Kidney (tissue), 14 donors: ENCODE measurements around the gene PDE4A. TPM values are rescaled to one million over a fixed set of nuclear protein-coding genes. Genes with fewer than 3 reads are reported as not detected.

ENCODE experiments used
- DNase-seq, 5 donors: peaks; one replicate each; pipeline ENCODE4 v3.0.0-alpha.2; 2013 to 2020
- FAIRE-seq: peaks from 2 replicates; lab custom pipeline; 2012; peaks lifted over from hg19 to GRCh38; lab: Jason Lieb, UNC
- H3K27ac ChIP-seq, 2 donors: one replicate each; pipeline ENCODE4 v1.7.0; 2013; ENCODE audit warnings: low read depth in 2 of 2, low read length in 2 of 2, inconsistent platforms in 1 of 2
- H3K27me3 ChIP-seq: one replicate; pipeline ENCODE4 v1.7.1; 2013; ENCODE audit warnings: low read length, inconsistent platforms; ENCODE audit not compliant: control insufficient read depth, insufficient read depth
- H3K36me3 ChIP-seq, 3 donors: one replicate each; pipeline versions ENCODE4 v1.7.0 to v1.7.1; 2013; ENCODE audit warnings: low read length in 3 of 3, control low read depth in 1 of 3, inconsistent platforms in 1 of 3; ENCODE audit not compliant: insufficient read depth in 3 of 3, control insufficient read depth in 2 of 3
- H3K4me1 ChIP-seq, 3 donors: one replicate each; pipeline versions ENCODE4 v1.7.0 to v1.7.1; 2013; ENCODE audit warnings: low read length in 3 of 3, inconsistent platforms in 1 of 3, low read depth in 1 of 3; ENCODE audit not compliant: control insufficient read depth in 2 of 3, insufficient read depth in 2 of 3
- H3K4me3 ChIP-seq, 3 donors: one replicate each; pipeline versions ENCODE4 v1.7.0 to v1.8.1; 2013; ENCODE audit warnings: low read length in 3 of 3, control low read depth in 1 of 3, inconsistent platforms in 1 of 3
- H3K9ac ChIP-seq, 3 donors: one replicate each; pipeline versions ENCODE4 v1.7.0 to v1.7.1; 2013; ENCODE audit warnings: low read length in 3 of 3, control low read depth in 1 of 3, inconsistent platforms in 1 of 3
- H3K9me3 ChIP-seq, 3 donors: one replicate each; pipeline versions ENCODE4 v1.7.0 to v1.7.1; 2013; ENCODE audit warnings: low read length in 3 of 3, control low read depth in 1 of 3, inconsistent platforms in 1 of 3; ENCODE audit not compliant: control insufficient read depth in 2 of 3, insufficient read depth in 1 of 3
- CTCF ChIP-seq: IDR thresholded peaks from 3 replicates; pipeline ENCODE4 v1.5.1; 2012; ENCODE audit warnings: mild to moderate bottlenecking, moderate library complexity, borderline replicate concordance; ENCODE audit not compliant: insufficient read depth; ENCODE audit errors: extremely low read depth
- intact Hi-C: fragments of 100-400 bp; cut with DNase I; formaldehyde crosslinking; loops from one replicate; pipeline ENCODE4 v1.11.1; 2022
- polyA plus RNA-seq: library from polyadenylated mRNA; stranded (reverse); fragments of 350-450 nt; fragmentation: Illumina TruSeq; extraction: RNeasy Lipid Tissue Mini Kit (QIAGEN cat#74804); gene quantifications from one replicate; pipeline ENCODE4 v1.2.3, GENCODE V29; 2014; ENCODE audit warnings: low read depth, low replicate concordance; ENCODE audit not compliant: insufficient read depth
- total RNA-seq: library from RNA; stranded (reverse); fragmentation: NEBNext Ultra II Directional; extraction: Animal tissue kit (Norgen Biotek cat#: 25700); gene quantifications from one replicate; pipeline ENCODE4 v1.2.1, GENCODE V29; 2021
- donor health status: control.
- donor health status: control.
- donor health status: control.
- donor health status: control.
- donor health status: control.
- donor health status: DM: yes; HTN: yes; CAD: no.
- donor health status: Normal renal cell carcinoma (clear cell type).

PDE4A gene
- total and polyA plus RNA-seq, 2 donors from 2014 or later: 4.5 to 17.5 TPM

- DNase-seq: no peak
- Histone ChIP-seq H3K36me3 (peaks cover 5 to 26% (median 16%) of the 10 kb centered on the region in 3 donors), H3K27me3 (no peaks in the 10 kb centered on the region), H3K27ac (no peak overlapping the region), H3K9me3 (no peaks in the 10 kb centered on the region), H3K4me3 (no peak overlapping the region), H3K4me1 (peaks cover 0 to 6% (median 0%) of the 10 kb centered on the region in 3 donors), H3K9ac (no peak overlapping the region)
- TF ChIP-seq CTCF: no peak
- intact Hi-C loops: no loop called here
- no peak for FAIRE-seq
Observed at GRCh38 chr19:10486551-10486950, 66.2 kb downstream of the PDE4A start.

GRCh38 chr19:10491472-10492047 lies 71.2 kb downstream of the PDE4A start:
- FAIRE-seq (no peak), DNase-seq (peak in 1 of 5 donors; percentile 74)
- Histone ChIP-seq H3K27ac (no peak overlapping the region), H3K9me3 (no peaks in the 10 kb centered on the region), H3K4me1 (peaks cover 0 to under 1% (median 0%) of the 10 kb centered on the region in 3 donors), H3K36me3 (peaks cover 7 to 24% (median 20%) of the 10 kb centered on the region in 3 donors), H3K4me3 (no peak overlapping the region), H3K27me3 (no peaks in the 10 kb centered on the region), H3K9ac (no peak overlapping the region)
- intact Hi-C loops: no loop called here
- no peak for TF ChIP-seq CTCF

GRCh38 chr19:10497371-10497770 lies 77.0 kb downstream of the PDE4A start:
- FAIRE-seq: no peak

More at GRCh38 chr19:10497371-10497770, 77.0 kb downstream of the PDE4A start:
- Histone ChIP-seq H3K36me3 (peaks cover 2 to 10% (median 5%) of the 10 kb centered on the region in 3 donors), H3K9ac (no peak overlapping the region), H3K4me3 (no peak overlapping the region), H3K9me3 (no peaks in the 10 kb centered on the region), H3K27me3 (no peaks in the 10 kb centered on the region), H3K4me1 (peaks cover 0 to 10% (median 0%) of the 10 kb centered on the region in 3 donors), H3K27ac (no peak overlapping the region)
- intact Hi-C loops: no loop called here
- no peak for DNase-seq
- TF ChIP-seq CTCF: no peak
